AG09309 (cell line): Measurements from ENCODE around the gene CLEC20A.

Experiments used
- DNase-seq: peaks from one replicate; pipeline ENCODE4 v3.0.0-alpha.2; 2010; ENCODE audit warnings: low read depth
- H3K4me3 ChIP-seq: 2 replicates; pipeline ENCODE4 v1.5.1; 2011; ENCODE audit warnings: mild to moderate bottlenecking, low read depth, low read length, moderate library complexity; ENCODE audit not compliant: control insufficient read depth
- CTCF ChIP-seq: IDR thresholded peaks from 2 replicates; pipeline ENCODE4 v1.5.1; 2011; ENCODE audit warnings: mild to moderate bottlenecking, low read depth, low read length, inconsistent platforms; ENCODE audit not compliant: insufficient read depth, control insufficient read depth; ENCODE audit errors: missing control alignments

The CLEC20A gene

GRCh38 chr1:178483251-178483957 lies 13.4 kb downstream of the CLEC20A start:
- no peak for TF ChIP-seq CTCF
- no peak overlapping the region for H3K4me3 ChIP-seq
- DNase-seq = no peak

GRCh38 chr1:178477841-178478240 lies 18.9 kb downstream of the CLEC20A start:
- H3K4me3 ChIP-seq = no peak overlapping the region
- DNase-seq = no peak
- no peak for TF ChIP-seq CTCF

GRCh38 chr1:178477373-178477772 lies 19.4 kb downstream of the CLEC20A start:
- no peak for TF ChIP-seq CTCF
- DNase-seq = no peak
- H3K4me3 ChIP-seq = no peak overlapping the region

- DNase-seq = no peak
- no peak overlapping the region for H3K4me3 ChIP-seq
- no peak for TF ChIP-seq CTCF
These were observed 24.2 kb downstream of the CLEC20A start for GRCh38 chr1:178472531-178472930.

- no peak for TF ChIP-seq CTCF
- DNase-seq = no peak
- no peak overlapping the region for H3K4me3 ChIP-seq
These were observed 26.3 kb downstream of the CLEC20A start for GRCh38 chr1:178470411-178470960.

- no peak for DNase-seq
- TF ChIP-seq CTCF = no peak
- H3K4me3 ChIP-seq = no peak overlapping the region
These were observed 28.9 kb downstream of the CLEC20A start for GRCh38 chr1:178467837-178468236.
